Stimulated activated CD8-positive, alpha-beta memory T cell treated with anti-CD3 and anti-CD28 coated beads, Interleukin-15, amount 100 ng/mL, for 1 hour (primary cell): ENCODE data around the gene ZNF766.
"Not testable (repeated sequence)": the region's sequence is repeated elsewhere in the genome, so short reads cannot be mapped to it uniquely, and the experiment has no call there.

ENCODE experiments used
- DNase-seq: peaks from one replicate; pipeline ENCODE4 v3.0.0-alpha.2; 2020; ENCODE audit warnings: low read depth

ZNF766 gene

DNA sequence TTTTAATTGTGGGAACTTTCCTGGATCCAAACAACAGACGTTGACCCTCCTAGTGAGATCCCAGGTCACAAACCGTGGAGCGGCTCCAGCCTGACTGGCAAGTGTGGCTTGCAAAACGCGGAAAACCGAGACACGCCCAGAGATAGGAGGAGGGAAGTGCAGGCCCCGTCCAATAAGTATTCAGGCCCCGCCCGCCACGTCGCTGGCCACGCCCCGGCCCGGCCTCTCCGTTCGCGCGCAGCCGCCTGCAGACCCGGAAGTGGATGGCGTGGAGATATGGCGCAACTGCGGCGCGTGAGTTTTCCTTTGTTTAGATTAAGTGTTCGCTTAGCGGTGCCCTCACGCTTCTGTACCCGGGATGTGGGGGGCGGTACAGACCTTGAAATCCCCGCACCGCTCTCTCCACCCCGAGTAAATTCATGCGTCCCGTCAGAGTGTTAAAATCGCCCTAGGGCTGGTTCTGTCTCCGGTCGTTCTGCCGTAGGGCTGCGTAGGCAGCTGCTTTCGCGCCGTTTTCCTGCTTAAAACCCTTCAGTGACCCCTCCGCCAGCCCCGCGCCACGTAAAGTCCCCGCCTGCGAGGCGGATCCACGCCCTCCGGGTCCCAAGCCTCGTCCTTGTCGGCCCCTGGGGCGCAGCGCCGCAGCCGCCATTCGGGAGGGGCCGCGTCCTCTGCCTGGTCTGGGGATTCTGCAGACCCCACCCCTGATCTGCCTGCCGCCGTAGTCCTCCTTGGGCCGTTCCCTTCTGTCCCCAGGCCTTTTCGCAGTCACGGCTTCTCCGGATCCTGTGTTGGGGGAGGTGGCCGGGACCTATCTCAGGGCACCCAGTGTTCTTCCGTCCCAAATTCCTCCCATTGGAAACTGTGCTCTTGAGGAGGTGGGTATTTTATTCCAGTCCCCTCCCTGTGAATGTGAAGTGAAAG lies at the start of gene ZNF766:
Gene ZNF766, plus strand, starts transcription at position 250 of the 924 bp plus-strand sequence. Its CDS starts 27 bp downstream, at position 277.
- DNase-seq = peak; percentile 94

DNA sequence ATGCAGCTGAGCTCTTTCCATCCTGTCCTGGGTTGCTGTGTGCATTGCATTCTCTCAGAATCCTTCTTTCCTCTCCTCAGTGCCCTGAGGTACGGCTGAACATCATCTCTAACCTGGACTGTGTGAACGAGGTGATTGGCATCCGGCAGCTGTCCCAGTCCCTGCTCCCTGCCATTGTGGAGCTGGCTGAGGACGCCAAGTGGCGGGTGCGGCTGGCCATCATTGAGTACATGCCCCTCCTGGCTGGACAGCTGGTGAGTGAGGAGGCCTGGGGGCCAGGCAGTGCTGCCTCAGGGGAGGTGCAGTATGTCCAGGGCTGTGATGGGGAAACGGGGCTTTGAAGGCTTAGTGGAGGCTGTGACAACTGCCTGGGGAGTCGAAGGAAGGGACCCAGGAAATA lies 49.8 kb upstream of the ZNF766 start:
- DNase-seq = no peak

DNA sequence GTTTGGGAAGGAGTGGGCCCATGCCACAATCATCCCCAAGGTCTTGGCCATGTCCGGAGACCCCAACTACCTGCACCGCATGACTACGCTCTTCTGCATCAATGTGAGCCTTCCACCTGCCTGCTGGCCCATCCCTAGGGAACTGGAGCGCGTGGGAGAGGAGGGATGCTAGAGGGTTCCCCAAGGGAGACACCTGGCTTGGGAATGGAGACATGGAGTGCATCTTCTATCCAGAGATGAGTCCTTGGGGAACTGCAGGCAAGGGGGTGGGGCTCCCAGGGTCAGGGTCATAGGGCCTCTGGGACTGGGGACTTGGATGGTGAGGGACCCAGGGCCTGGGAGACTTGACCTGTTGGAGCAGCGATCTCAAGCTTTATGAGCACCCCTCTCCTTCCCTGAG lies 48.4 kb upstream of the ZNF766 start:
- DNase-seq = no peak

DNA sequence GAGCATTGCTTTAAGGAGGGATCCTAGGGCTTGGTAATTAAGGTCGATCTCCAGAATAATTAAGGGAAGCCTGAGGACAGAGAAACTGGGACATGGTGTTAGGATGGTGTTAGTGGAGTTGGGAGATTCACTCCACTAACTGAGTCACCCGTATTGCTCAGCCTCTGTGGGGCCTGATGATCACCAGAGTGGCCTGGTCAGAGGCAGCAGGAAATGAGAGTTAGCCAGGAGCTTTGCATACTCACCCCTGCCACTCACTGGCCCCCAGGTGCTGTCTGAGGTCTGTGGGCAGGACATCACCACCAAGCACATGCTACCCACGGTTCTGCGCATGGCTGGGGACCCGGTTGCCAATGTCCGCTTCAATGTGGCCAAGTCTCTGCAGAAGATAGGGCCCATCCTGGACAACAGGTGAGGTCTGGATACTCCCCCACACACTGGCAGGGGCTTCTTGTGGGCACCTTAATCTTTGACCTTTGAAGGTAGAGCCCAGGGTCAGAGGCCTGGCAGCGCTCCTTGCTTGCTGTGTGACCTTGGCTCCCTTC lies 47.5 kb upstream of the ZNF766 start:
- no peak for DNase-seq

DNA sequence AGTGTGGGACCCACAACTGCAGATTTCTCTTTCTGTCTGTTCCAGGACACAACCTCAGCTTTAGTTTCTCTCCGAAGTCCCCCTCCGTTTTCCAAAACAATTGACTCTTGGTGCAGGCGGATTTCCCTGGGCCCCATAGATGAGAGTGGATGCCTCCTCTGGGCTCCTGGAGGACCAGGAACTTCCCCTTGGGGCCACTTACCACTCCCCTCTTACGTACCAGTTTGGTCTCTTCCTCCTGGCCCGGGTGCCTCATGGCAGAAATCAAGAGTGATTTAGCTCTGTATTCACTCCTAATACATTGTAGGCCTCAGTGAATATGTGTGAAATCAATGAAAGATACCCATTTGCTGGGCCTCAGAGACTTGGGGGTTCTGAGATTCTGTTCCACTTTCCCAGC lies 45.2 kb upstream of the ZNF766 start:
- no peak for DNase-seq

DNA sequence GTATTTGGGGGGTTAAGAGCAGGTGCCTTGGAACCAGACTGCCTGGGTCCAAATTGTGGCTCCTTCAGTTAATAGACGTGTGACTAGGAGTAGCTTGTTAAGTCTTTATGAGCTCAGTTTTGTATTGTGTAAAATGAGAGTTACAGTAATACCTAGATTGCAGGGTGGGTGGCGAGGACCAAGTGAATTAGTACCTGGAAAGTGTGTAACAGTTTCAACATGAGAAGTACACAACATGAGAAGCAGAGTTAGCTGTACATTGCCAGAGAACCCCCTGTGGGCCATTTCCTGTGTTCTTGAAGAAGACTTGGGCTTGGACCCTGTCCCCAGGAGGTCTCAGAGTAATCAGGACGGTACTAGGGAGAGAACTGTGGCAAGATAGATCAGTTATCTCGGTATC lies 42.7 kb upstream of the ZNF766 start:
- no peak for DNase-seq

DNA sequence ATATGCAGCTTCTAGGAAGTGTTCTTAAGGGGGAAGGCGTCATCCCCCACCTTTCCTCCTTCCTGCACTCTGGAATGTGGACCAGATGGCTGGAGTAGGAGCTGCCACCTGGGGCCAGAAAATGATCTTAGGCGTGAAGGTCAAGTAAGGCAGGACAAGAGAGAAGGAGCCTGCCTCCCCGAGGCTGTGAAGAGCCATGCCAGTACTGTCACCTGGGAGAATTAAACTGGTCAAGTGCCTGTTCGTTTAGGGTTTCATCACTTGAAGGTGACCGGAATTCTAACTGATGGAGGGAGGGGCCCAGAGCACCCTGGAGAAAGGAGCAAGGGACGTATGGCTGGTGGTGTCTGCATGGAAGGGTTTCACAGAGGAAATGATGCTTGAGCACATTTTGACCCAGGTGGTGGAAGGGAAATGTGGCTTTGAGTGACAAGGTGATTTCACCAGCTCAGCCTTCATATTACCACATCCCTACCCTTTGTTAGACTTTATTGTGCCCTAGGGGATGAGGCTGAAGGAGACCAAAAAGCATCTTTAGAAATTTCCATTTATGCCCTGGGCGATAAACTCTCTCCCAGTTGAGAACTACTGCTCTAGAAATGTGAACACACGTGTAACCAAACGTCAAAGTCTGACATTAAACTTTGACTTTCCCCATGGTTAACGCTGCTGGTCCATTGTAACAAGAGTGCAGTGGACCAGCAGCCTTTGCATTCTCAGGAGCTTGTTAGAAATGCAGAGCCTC lies 42.0 kb upstream of the ZNF766 start:
- DNase-seq = no peak

DNA sequence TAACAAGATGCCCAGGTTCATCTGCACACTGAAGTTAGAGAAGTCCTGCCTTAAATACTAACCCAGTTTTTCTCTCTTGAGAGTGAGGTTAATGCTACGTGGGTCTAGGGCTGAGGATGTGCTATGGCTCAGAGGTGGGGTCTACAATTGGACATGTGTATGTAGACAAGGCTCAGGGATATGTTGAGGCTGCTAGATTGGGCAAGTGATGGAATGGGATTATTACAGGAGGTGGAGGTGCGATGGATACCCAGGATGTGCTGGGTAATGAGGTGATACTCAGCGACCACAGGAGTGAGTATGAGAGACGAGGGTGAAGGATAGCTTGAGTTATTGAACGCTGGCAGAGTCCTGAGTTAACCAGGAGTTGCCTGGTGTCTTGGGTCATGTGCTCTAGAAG lies 41.4 kb upstream of the ZNF766 start:
- no peak for DNase-seq

DNA sequence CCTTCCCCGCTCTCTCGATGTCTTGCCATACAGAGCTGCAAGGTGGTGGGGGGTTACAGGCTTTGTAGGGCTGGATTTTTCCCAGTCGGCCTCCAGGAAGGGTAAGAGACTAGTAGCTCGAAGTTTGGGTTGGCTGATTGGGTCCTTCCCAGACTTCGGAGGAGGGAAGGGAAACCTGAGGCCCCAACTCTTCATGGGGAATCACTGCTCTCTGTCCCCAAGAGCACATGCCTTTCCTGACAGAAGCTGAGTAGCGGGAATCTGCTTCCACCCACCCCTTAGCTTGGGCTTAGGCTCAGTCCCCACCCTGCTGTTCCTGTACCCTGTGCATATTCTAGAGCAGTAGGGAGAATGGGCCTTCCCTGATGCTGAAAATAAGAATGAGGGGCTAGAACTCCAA lies 39.9 kb upstream of the ZNF766 start:
- DNase-seq = no peak

DNA sequence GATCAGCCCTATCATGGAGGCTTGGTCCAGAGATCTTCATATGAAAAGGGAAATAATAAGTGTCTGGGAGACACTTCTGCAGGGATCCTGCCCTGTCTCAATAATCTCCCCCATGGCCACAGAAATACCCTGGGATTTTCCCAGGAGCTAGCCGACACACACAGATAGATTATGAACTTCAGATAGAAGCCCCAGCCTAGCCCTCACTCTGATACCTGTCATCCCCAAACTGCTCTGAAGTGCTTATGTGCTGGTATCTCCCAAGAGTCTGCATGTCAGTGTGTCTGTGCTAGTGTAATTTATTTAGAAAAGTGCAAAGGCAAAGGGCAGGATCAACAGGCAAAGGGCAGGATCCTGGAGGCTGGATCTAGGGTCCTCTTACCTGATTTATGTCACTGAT lies 38.7 kb upstream of the ZNF766 start:
- no peak for DNase-seq

DNA sequence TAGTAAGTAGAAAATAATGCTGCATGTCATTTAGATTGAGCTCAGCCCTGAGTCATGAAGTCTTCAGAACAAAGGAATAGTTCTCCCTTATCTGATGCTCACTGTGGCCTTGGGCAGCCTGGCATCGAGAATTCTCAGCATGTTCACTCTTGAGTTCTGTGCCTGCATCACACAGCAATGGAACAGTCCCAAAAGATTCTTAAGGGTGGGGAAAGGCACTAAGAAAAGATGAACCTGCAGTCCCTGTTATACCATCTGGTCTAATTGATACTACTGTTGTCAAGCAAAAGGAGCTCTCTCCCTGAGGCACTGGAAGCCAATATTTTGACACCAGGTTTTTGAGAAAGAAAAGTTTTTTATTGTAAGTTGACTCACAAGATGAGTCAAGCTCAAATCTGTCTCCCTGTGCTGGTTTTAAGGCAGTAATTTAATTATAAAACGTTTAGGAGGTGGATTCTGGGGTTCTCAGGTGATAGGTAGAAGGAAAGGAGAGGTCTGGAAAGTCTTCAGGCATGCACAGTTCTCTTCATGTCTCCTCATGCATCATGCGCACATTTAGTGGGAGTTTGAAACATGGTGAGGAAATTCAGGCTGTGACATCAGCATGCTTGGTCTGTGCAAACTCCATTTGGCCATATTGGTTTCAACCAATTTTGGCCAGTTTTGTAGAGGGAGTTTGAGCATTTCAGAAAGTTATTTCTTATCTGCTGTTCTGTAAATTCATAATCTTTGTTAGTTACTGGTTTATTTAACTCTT lies 38.1 kb upstream of the ZNF766 start:
- DNase-seq = no peak

DNA sequence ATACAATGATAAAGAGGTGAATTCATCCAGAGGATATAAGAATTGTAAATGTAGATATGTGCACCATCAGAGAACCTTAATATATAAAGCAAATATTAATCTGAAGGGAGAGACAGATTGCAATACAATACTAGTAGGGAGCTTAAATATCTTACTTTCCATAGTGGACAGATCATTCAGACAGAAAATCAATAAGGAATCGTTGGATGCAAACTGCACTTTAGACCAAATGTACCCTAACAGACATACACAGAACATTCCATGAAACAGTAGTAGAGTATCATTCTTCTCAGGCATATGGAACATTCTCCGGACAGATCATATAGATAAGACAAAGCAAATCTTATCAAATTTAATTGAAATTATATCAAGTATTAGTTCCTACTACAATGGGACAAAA lies 35.0 kb upstream of the ZNF766 start:
- DNase-seq = no peak

DNA sequence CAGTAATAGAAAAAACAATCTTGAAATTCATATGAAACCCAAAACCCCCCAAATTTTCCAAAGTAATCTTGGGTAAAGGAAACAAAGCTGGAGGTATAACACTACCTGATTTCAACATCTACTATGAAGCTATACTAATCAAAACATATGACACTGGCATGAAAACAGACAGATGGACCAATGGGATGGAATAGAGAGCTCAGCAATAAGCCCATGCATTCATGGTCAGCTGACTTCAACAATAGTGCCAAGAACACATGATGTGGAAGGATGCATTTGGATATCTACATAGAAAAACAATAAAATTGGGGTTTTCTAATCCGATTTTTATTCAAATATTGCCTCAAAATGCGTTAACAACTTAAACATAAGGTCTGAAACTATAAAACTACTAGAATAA lies 32.2 kb upstream of the ZNF766 start:
- DNase-seq = no peak

DNA sequence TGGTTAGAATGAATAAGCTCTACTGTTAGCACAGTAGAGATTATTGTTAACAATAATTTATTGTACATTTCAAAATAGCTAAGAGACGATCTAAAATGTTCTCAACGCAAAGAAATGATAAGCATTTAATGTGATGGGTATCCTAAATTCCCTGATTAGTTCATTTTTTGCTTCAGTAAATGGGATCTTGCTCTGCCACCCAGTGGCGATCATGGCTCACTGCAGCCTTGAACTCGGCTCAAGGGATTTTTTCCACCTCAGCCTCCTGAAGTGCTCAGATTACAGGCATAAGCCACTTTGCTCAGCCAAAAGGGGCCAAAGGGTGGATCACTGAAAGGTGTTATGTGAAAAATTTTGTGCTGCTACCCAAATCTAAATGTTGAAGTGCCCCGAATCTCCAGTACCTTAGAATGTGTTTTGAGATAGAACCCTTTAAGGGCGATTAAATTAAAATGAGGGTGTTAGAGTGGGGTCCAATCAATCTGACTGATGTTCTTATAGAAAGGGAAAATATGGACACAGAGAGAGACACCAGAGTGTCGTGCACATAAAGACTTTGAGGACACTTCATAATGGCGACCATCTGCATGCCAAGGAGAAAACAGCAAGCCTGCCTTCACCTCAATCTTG lies 31.5 kb upstream of the ZNF766 start:
- DNase-seq = peak; percentile 27

DNA sequence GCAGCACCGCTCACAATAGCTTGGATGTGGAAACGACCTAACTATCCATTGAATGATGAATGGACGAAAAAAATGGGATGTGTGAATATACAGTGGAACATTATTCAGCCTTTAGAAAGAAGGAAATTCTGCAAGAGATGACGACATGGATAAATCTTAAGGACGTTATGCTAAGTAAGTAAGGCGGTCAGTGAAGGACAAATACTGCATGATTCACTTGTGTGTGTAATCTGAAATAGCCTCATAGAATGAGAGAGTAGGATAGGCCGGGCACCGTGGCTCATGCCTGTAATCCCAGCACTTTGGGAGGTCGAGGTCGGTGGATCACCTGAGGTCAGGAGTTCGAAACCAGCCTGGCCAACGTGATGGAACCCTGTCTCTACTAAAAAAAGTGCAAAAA lies 25.4 kb upstream of the ZNF766 start:
- no peak for DNase-seq

DNA sequence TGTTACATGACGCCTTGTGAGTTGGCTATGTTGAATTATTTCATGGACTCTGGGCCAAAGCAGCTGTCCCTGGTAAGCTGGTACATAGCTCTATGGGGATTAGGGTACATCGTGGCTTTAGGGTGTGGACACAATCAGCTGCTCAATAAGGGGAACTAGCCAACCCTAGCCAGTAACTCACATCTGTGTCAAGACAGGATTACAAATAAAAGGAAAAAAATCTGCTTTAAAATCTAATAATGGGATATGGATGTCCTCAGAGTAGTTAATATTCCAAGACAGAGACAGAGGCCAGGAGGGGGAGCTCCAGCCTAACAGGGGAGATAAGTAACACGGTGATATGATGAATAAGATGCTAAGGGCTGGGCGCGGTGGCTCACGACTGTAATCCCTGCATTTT lies 21.1 kb upstream of the ZNF766 start:
- peak; percentile 48 for DNase-seq

DNA sequence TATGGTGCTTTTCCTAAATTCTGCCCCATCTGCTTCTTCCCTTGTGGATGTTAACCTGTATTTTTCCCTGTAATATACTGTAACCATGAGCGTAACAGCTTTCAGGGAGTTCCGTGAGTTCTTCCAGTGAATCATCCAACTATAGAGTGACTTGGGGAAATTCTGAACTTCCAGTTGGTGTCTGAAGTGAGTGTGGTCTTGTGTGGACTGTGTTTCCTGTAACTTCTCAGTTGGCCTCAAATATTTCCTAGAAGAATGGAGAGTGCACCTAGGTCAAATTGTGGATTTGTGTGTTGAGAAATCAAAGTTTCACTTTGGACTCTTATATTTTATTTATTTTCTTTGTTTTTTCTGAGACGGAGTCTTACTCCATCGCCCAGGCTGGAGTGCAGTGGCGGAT lies 11.0 kb upstream of the ZNF766 start:
- no peak for DNase-seq

DNA sequence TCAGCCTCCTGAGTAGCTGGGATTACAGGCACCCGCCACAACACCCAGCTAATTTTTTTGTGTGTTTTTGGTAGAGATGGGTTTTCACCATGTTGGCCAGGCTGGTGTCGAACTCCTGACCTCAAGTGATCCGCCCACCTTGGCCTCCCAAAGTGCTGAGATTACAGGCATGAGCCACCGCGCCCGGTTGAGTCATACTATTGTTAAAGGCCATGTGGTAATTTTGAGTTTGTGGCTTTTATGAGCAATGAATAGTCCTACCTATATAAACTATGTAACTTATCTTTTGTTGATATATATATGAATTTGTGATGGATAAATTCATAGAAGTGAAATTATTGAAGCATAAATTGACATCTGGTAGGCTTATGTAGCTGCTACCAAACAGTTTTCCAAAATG lies 3.8 kb upstream of the ZNF766 start:
- DNase-seq = not testable (repeated sequence)

DNA sequence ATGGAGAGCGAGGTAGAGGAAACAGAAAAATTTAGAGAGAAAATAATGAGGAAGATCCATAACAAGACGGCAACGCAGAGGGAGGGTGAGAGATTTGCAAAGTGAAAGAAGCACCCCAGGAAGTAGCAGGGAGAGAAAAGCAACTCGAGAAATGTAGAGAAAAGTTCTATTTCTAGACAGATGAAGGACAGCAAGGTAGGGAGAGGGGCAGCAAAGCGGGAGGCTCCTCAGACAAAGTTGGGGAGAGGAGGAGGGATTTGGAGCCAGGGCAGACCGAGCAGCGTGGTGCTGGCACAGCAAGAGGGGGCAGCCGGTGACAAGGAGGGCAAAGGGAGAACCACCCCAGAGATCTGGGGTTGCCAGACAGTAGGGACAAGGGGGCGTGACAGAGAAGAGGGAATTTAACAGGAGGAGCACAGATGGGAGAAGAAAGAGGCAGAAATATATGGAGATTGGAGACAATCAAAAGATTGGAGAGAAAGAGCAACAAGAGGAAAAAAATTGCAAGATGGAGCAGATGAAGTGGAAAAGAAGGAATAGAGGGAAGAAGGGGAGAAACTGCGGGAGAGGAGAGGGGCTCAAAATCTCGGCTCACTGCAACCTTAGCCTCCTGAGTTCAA lies 989 bp downstream of the ZNF766 start:
- no peak for DNase-seq

DNA sequence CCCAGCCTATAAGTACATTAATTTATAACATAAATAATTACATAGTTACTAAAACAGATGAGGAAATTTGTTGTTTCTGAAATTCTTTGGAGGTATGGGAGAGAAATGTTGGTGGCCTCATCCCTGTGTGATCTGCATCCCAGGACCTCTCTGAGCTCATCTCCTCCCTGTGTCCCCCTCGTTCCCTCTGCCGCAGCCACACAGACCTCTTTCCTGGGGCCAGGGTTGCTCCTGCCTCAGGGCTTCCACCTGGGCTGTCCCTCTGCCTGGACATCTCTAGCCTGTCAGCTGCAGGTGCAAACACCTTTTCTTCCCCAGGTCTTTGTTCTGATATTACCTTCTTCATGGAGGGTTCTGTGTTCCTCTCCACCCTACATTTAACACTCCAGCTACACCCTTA lies 3.9 kb downstream of the ZNF766 start:
- no peak for DNase-seq

DNA sequence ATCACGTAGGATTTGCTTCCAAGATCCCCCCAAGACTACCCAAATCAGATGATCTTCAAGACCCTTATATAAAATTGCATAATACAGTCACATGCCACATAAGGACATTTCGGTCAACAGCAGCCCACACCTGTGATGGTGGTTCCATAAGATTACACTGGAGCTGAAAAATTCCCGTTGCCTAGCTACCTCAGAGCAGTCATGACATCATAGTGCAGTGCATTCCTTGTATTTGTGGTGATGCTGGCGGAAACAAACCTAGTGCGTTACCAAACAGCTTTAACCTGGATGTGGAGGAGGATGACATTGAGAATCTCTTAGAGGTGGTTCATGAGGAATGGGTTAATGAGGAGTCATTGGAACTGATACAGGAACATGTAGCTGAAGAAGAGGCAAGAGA lies 4.8 kb downstream of the ZNF766 start:
- DNase-seq = no peak
